Keratinocyte (primary cell): ENCODE measurements around the gene CDC20B. TPM values are rescaled to one million over a fixed set of nuclear protein-coding genes. Genes with fewer than 3 reads are reported as not detected.

Source experiments
- DNase-seq: peaks from one replicate; pipeline ENCODE4 v3.0.0-alpha.2; 2011; ENCODE audit warnings: low read depth, missing footprints, low spot score
- FAIRE-seq: peaks from 2 replicates; lab custom pipeline; 2011; peaks lifted over from hg19 to GRCh38; lab: Jason Lieb, UNC
- H2AFZ ChIP-seq: 2 replicates; pipeline ENCODE4 v1.6.0; 2012; ENCODE audit warnings: low read length, control low read depth, inconsistent platforms; ENCODE audit not compliant: control insufficient read depth
- H3K27ac ChIP-seq: 2 replicates; pipeline ENCODE4 v1.5.1; 2011; ENCODE audit warnings: low read length; ENCODE audit not compliant: control insufficient read depth, insufficient read depth
- H3K27me3 ChIP-seq: 3 replicates; pipeline ENCODE4 v1.6.0; 2011; ENCODE audit warnings: low read length; ENCODE audit not compliant: control insufficient read depth, insufficient read depth; ENCODE audit errors: extremely low read depth
- H3K36me3 ChIP-seq, 2 experiments: 2 replicates in 1 of 2; 3 replicates in 1 of 2; pipeline ENCODE4 v1.5.1; 2011; ENCODE audit warnings: low read length in 2 of 2, mild to moderate bottlenecking in 1 of 2; ENCODE audit not compliant: control insufficient read depth in 2 of 2, insufficient read depth in 2 of 2; ENCODE audit errors: extremely low read depth in 1 of 2
- H3K4me1 ChIP-seq: 3 replicates; pipeline ENCODE4 v1.5.1; 2011; ENCODE audit warnings: low read length; ENCODE audit not compliant: control insufficient read depth, insufficient read depth; ENCODE audit errors: extremely low read depth
- H3K4me2 ChIP-seq: 3 replicates; pipeline ENCODE4 v1.6.0; 2011; ENCODE audit warnings: low read depth, low read length; ENCODE audit not compliant: control insufficient read depth, insufficient read depth; ENCODE audit errors: extremely low read depth
- H3K4me3 ChIP-seq, 3 experiments: fragments of 200-600 bp in 1 of 3; sonication (generic) in 1 of 3; 2 replicates in 2 of 3; 3 replicates in 1 of 3; pipeline ENCODE4 v1.5.1; 2011 to 2016; ENCODE audit warnings: low read length in 3 of 3, mild to moderate bottlenecking in 3 of 3, control low read depth in 2 of 3, inconsistent platforms in 1 of 3, low read depth in 1 of 3, mixed read lengths in 1 of 3, mixed run types in 1 of 3, moderate library complexity in 1 of 3; ENCODE audit not compliant: control insufficient read depth in 2 of 3, insufficient read depth in 2 of 3; ENCODE audit errors: extremely low read depth in 1 of 3
- H3K79me2 ChIP-seq: 2 replicates; pipeline ENCODE4 v1.6.0; 2012; ENCODE audit warnings: low read length; ENCODE audit not compliant: control insufficient read depth, insufficient read depth
- H3K9ac ChIP-seq: 3 replicates; pipeline ENCODE4 v1.6.0; 2011; ENCODE audit warnings: low read length; ENCODE audit not compliant: control insufficient read depth, insufficient read depth; ENCODE audit errors: extremely low read depth
- H3K9me1 ChIP-seq: 3 replicates; pipeline ENCODE4 v1.6.0; 2011; ENCODE audit warnings: low read length; ENCODE audit not compliant: control insufficient read depth, insufficient read depth; ENCODE audit errors: extremely low read depth
- H3K9me3 ChIP-seq: 2 replicates; pipeline ENCODE4 v1.5.1; 2012; ENCODE audit warnings: low read depth, low read length; ENCODE audit not compliant: control insufficient read depth
- H4K20me1 ChIP-seq: 3 replicates; pipeline ENCODE4 v1.6.0; 2011; ENCODE audit warnings: low read length; ENCODE audit not compliant: control insufficient read depth, insufficient read depth; ENCODE audit errors: extremely low read depth
- CTCF ChIP-seq, 3 experiments: IDR thresholded peaks in 1 of 3; conservative IDR thresholded peaks in 1 of 3; optimal IDR thresholded peaks in 1 of 3; 2 replicates in 2 of 3; 3 replicates in 1 of 3; pipeline versions ENCODE3 to v1.5.1; 2011; ENCODE audit warnings: low read length in 3 of 3, mild to moderate bottlenecking in 3 of 3, moderate library complexity in 2 of 3, control low read depth in 1 of 3, inconsistent platforms in 1 of 3; ENCODE audit not compliant: insufficient read depth in 2 of 3; ENCODE audit errors: extremely low read depth in 1 of 3
- EZH2 ChIP-seq: IDR thresholded peaks from one replicate; pipeline ENCODE4 v1.6.1; 2012; ENCODE audit warnings: inconsistent platforms, mild to moderate bottlenecking, low read length, moderate library complexity
- dilution Hi-C: fragments of 300-500 bp; cut with MboI; formaldehyde crosslinking; loops from one replicate; pipeline ENCODE4 v1.7.0; 2020; ENCODE audit warnings: low sequenced_read_pairs; ENCODE audit not compliant: extremely low pct_ligation_motif_present
- polyA plus RNA-seq, 5 experiments: library from polyadenylated mRNA; depleted of rRNA in 3 of 5; stranded (reverse) in 3 of 5; stranded (forward) in 1 of 5; unstranded in 1 of 5; fragments of >200 nt; gene quantifications; 1 replicate in 1 of 5; 2 replicates in 3 of 5; 3 replicates in 1 of 5; pipeline versions ENCODE4 v1.2.1 to v1.2.3, GENCODE V29; 2011 to 2012; ENCODE audit warnings: missing spikeins in 2 of 5, low read depth in 1 of 5, low replicate concordance in 1 of 5

Gene CDC20B
- polyA plus RNA-seq, 1 donor (not counting 4 experiments of a cell fraction or from before 2014, with no cell fraction given): 0.03 TPM

- H3K4me3 ChIP-seq: peak overlapping the region; percentile 1 to 57 (median 5)
- TF ChIP-seq CTCF (optimal IDR thresholded peaks at IDR 0.05 in 1 of 3, IDR thresholded peaks at IDR 0.05 in 1 of 3, conservative IDR thresholded peaks at IDR 0.05 in 1 of 3; ENCODE audit: extremely low read depth in 1 of 3, insufficient read depth in 2 of 3, low read length in 3 of 3): peak in 1 of 3 experiments; percentile 19
- no peak for TF ChIP-seq EZH2
These were observed 47.6 kb upstream of the CDC20B start for GRCh38 chr5:55220433-55221185.

GRCh38 chr5:55219770-55220169 is 46.8 kb upstream of the CDC20B start:
- dilution Hi-C loops: no loop called here
- H3K4me3 ChIP-seq: no peak overlapping the region
- peaks cover 2% of the 10 kb centered on the region for H3K9me3 ChIP-seq
- peaks cover 8% of the 10 kb centered on the region for H3K4me1 ChIP-seq
- H4K20me1 ChIP-seq: no peaks in the 10 kb centered on the region
- peaks cover 43% of the 10 kb centered on the region for H3K27me3 ChIP-seq
- no peak overlapping the region for H2AFZ ChIP-seq
- no peaks in the 10 kb centered on the region for H3K79me2 ChIP-seq
- no peaks in the 10 kb centered on the region for H3K9me1 ChIP-seq
- TF ChIP-seq EZH2 (no peak), CTCF (optimal IDR thresholded peaks at IDR 0.05 in 1 of 3, IDR thresholded peaks at IDR 0.05 in 1 of 3, conservative IDR thresholded peaks at IDR 0.05 in 1 of 3; ENCODE audit: extremely low read depth in 1 of 3, insufficient read depth in 2 of 3, low read length in 3 of 3) (no peak)
- no peak overlapping the region for H3K27ac ChIP-seq
- H3K36me3 ChIP-seq: no peaks in the 10 kb centered on the region
- DNase-seq: no peak
- H3K4me2 ChIP-seq: no peak overlapping the region
- FAIRE-seq: no peak
- no peak overlapping the region for H3K9ac ChIP-seq

More at GRCh38 chr5:55220433-55221185, 47.6 kb upstream of the CDC20B start:
- dilution Hi-C loops: no loop called here
- no peaks in the 10 kb centered on the region for H4K20me1 ChIP-seq
- no peaks in the 10 kb centered on the region for H3K36me3 ChIP-seq
- peaks cover 2% of the 10 kb centered on the region for H3K9me3 ChIP-seq
- no peaks in the 10 kb centered on the region for H3K9me1 ChIP-seq
- H3K4me1 ChIP-seq: peaks cover 8% of the 10 kb centered on the region
- H2AFZ ChIP-seq: peak overlapping the region; percentile 62
- H3K9ac ChIP-seq: peak overlapping the region; percentile 15
- H3K27ac ChIP-seq: no peak overlapping the region
- H3K4me2 ChIP-seq: peak overlapping the region; percentile 75
- no peaks in the 10 kb centered on the region for H3K79me2 ChIP-seq
- DNase-seq (no peak), FAIRE-seq (no peak)
- peaks cover 43% of the 10 kb centered on the region for H3K27me3 ChIP-seq
